Fibroblast of skin of right biceps (primary cell): Measurements from ENCODE around the gene NFE2.
"Not testable (repeated sequence)": the region's sequence is repeated elsewhere in the genome, so short reads cannot be mapped to it uniquely, and the experiment has no call there.

Experiments
- DNase-seq: peaks from one replicate; pipeline ENCODE4 v3.0.0-alpha.2; 2013

NFE2 gene

DNA sequence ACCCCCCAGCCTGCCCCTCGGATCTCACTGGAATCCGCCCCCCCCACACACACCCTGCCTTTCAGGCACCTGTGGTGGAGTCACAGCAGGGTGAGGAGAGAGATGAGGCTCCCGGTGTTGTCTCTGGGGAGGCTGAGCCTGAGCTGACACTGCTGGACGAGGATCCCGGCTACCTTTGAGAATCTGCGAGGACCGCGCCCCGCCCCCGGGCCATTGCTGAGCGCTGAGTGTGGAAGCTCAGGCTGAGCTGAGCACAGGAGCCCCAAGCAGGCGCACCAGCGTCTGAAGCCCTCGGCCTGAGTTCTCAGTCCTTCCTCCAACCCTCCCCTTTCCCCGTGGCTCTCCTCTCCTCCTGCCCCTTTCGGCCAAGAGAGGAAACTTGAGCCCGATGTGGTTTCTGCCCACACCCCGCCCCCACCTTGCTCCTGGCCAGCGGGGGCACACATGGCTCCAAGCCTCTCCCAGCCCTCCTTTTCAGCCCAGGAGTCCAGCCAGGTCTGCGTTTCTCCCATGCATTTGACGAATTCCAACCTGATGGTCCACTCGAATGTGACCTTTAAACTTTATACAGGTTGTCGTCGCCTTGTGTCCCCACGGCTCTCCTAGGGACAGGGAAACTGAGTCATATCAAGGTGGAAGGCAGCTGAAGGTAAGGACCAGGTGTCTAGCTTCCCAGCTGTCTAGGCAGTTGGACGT lies at the start of gene NFE2:
Gene NFE2 (minus strand): TSS at position 284 of the 696 bp plus-strand sequence. CDS start 5,767 bp downstream, outside the sequence.
- DNase-seq = peak; percentile 58

DNA sequence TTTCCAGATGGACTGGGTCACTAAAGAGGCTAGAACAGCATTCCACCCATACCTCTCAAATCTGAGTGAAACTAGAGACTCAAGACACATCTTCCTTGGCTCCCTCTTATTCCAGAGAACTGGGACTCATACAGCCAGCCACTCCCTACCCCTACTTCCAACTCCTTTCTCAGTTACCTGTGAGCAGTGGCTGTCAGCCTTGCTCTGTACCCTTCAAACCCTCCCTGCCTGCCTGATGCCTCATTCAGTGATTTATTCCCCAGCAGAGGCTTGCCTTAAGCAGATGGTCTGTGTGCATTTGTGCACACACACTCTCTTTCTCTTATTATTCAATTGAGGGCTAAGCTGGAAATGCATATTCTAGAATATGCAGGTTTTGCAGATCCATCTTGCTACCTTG lies 48.9 kb upstream of the NFE2 start:
- no peak for DNase-seq

DNA sequence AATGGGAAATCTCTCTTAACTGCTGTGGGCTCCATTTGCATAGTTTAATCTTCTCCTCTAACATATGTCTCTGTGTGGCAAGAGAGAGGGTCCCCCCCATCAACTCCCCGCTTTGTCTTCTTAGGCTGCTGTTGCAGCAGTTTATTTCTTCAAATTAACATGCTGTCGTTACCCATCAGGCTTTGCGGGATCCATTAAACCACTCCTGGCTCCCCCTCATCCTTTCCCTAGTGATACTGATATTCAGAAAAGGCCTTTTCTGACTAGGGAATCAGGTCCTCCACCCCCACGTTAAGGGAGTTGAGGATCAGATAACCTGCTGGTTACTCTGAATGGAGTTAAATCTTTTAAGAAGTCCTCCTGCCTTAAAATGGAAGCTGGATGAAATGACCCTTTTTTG lies 48.2 kb upstream of the NFE2 start:
- no peak for DNase-seq

DNA sequence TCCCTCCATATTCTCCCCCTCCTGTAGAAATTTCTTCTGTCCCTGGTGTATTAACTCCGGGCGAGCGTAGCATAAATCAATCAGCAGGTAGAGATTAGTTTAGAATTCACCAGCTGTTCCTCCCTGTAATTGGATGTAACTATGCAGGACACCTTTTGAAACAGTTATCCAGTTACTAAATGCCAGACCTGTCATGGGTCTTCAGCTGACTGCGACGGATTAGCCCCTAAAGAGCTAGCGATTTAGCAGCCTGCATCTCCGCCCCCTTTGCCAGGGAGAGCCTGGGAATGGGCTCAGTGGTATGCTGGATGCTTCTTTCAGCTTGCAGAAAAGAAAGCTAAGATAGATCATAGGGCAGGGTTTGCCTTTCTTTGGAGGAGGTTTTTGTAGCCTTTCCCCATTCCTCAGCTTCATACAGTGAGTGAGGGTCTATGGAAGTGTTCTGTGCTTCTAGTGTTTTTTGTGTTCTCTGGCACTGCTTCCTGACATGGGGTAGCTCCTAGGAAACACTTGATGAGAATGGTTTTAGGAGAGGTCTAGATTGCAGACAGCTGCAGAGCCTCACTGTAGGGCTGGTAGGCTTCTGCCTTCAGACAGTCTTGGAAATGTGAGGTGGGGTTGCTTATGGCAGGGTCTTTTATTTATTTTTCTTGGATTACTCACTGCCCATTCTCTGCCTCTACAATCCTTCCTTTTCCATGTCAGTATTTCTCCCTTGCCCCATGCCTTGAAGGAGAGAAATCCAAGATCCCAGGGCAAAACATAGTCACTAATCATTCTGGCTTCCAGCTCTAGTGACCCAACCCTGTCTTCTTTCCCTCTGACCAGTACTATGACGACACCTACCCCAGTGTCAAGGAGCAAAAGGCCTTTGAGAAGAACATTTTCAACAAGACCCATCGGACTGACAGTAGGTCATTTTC lies 40.8 kb upstream of the NFE2 start:
- no peak for DNase-seq

GRCh38 chr12:54340846-54341245 lies 40.0 kb upstream of the NFE2 start:
- no peak for DNase-seq

DNA sequence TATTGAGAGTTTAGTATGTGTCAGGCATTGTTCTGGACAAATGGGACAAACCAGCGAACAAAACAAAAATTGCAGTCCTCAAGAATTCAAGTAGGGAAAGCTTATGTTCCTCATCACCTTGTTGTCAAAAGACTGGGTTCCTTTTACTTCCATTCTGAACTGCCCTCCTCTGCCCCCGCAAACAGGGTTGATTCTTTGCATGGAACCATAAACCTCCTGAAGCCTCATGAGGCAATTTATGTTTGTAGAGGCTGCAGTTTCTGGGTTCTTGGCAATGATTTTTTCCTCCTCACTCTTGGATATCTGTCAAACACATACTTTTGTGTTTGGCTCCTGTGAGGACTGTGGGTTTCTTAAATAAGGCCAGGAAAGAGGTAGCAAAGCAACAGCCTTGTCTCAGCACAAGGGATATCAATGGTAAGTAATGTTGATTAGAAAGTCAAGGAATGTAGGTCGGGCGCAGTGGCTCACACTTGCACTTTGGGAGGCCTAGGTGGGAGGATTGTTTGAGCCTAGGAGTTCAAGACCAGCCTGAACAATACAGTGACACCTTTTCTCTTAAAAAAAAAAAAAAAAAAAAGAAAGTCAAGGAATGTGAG lies 38.0 kb upstream of the NFE2 start:
- DNase-seq = peak; percentile 41

DNA sequence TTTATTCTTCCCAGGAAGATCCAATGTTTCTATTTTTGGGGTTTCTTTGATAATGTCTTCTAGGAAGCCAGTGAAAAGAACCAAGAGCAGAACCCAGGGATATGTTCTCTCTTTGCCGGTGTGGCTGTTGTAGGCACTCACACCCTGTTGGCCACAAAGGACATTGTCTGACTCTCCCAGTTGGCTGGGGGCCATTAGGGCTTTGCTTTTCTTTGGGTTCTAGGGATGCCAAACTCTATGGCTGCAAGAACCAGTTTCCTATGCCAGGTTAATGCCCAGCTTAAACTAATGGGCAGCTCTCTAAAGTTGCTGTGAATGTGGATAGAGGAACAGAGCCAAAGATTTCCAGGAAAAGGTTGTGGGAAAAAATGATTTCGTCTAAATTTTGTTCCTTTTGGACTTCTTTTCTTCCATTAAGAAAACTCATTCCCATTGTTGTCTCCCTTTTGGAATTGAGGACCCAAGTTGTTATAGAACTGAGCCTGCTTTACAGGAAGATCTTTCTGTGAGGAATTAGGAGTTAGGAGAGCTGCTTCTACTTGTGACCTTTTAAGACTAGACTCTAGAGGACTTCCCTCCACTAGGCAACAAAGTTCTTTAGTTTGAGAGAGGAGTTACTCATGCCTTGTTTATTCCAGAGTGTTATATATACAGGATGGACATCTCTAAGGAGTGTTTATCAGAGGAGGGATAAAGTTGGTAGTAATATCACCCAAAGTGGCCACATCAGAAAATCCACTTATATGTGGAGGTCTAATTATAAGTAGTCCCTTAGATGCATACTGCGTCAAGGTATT lies 37.2 kb upstream of the NFE2 start:
- no peak for DNase-seq

GRCh38 chr12:54337280-54337842 lies 36.5 kb upstream of the NFE2 start:
- no peak for DNase-seq

DNA sequence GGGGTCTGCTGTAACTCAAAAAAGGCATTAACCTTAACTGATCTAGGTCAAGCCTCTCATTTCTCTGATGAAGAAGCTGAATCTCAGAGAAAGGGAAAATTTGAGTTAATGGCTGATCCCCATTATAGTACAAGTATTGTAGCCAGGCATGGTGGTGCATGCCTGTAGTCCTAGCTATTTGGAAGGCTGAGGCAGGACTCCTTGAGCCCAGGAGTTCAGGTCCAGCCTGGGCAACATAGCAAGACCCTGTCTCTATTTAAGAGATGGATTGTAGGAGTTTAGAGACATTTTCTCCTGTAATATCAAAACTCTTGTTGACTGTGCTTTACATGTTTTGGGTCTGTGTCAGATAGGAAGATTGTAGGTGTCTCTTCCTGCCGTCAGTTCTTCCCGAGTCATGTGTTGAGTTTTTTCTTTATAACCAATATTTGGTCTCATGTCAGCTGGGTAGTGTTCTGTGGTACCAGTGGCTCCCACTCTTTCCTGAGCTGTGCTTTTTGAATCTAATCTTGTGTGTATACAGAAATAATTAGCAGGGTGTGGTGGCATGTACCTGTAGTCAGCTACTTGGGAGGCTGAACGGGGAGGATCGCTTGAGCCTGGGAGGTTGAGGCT lies 32.7 kb upstream of the NFE2 start:
- no peak for DNase-seq

DNA sequence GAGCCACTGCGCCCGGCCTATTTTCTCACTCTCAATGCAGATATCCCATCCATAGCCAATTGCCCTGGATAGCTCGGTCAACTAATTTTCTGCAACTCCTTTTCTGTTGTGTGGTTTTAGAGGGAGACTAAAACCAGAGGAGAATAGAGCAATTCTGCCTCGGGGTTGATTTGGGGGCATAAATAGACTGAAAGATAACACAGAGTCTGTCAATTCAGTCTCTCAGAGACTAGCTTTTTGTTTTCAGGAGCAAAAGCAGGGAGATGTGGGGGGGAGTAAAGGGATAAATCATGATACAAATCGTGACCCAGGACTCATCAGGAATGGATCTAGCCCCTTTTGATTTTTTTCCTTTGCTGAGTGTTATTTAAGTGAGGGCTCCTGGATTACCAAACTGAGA lies 30.6 kb upstream of the NFE2 start:
- no peak for DNase-seq

GRCh38 chr12:54330442-54330841 lies 29.6 kb upstream of the NFE2 start:
- no peak for DNase-seq

DNA sequence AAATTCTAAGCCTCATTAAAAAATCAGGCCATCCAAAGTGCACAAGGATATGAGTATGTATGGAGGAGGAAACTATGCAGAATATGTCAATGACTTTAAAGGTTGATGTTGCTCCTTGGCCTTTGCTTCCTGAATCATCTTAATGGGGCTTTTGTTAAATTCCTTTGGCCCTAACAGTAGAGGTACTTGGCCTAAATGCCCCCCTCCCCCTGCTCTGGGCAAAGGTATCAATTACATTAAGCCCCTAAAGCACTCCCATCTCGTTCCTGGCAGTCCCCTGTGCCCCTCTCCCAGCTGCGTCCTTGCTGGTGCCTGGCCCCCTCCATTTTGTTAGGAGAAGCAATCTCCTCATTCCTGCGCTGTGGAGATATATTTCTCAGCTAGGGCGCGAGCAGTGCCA lies 28.9 kb upstream of the NFE2 start:
- DNase-seq = peak; percentile 43

DNA sequence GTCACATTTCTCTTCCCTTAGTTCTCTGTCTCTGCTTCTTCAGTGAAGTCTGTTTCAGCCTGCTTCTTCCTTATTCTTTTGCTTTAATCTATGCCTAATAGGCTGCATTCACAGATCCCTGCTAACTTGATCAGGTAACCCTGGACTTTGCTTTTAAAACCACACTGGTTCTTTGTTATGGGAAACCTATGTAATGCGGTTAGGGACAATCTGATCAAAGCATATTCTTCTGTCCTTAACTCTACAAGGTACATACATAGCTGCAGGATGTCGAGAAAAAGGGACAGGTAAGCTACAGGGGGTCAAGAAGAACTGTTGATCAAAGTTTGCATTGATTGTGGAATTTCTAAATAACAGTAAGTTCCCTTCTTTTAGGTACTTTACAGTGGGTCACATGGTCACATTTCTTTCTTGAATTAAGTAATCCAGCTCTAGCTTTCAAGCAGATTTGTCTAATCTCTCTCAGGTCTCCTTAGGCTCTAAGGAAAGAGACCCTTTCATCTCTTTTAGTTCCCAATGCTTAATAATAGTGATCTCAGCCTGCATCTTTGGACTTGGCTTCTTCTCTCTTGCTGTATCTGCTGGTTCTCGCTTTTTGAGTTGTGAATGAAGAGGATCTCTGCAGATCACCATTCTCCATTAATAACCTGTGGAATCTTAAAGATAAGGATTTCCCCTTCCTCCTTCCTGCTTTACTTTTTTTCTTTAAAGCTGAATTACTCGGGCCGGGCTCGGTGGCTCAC lies 28.0 kb upstream of the NFE2 start:
- no peak for DNase-seq

DNA sequence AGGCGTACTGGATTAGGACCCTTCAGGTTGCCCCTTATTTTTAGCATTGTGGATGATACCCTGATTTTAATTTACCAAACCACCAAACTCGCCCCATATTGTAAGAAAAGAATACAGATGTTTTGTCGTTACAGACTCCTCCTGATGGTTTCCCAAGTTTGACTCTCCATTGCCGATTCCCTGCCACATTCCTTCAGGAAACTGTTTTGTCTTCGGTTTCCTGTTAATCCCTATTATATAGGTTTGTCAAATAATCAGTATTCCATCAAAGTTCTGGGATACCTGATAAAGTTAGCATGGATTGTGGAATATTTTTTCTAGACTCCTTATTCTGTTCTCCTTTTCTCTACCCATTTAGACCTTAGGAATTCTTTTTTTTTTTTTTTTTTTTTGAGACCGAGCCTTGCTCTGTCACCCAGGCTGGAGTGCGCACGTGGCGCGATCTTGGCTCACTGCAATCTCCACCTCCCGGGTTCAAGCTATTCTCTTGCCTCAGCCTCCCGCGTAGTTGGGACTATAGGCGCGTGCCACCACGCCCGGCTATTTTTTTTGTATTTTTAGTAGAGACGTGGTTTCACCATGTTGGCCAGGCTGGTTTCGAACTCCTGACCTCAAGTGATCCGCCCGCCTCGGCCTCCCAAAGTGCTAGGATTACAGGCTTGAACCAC lies 24.8 kb upstream of the NFE2 start:
- peak; percentile 34 for DNase-seq

- peak; percentile 100 for DNase-seq
Observed at GRCh38 chr12:54324617-54325441, 24.0 kb upstream of the NFE2 start, which contains the start of gene COPZ1. Gene COPZ1 (plus strand): TSS chr12:54325131. CDS start chr12:54325164, 33 bp downstream.

GRCh38 chr12:54321363-54321762 lies 20.5 kb upstream of the NFE2 start:
- DNase-seq = no peak

DNA sequence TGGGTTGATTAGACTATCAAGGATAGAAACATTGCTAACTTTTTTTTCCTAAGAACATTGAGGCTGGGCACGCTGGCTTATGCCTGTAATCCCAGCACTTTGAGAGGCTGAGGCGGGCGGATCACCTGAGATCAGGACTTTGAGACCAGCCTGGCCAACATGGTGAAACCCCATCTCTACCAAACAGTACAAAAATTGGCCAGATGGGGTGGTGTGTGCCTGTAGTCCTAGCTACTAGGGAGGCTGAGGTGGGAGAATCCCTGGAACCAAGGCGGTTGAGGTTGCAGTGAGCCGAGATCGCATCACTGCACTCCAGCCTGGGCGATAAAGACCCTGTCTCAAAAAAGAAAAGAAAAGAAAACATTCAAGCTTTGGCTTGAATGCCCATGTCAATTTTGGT lies 11.5 kb upstream of the NFE2 start:
- not testable (repeated sequence) for DNase-seq

- DNase-seq = no peak
Observed at GRCh38 chr12:54311051-54311450, 10.2 kb upstream of the NFE2 start.

DNA sequence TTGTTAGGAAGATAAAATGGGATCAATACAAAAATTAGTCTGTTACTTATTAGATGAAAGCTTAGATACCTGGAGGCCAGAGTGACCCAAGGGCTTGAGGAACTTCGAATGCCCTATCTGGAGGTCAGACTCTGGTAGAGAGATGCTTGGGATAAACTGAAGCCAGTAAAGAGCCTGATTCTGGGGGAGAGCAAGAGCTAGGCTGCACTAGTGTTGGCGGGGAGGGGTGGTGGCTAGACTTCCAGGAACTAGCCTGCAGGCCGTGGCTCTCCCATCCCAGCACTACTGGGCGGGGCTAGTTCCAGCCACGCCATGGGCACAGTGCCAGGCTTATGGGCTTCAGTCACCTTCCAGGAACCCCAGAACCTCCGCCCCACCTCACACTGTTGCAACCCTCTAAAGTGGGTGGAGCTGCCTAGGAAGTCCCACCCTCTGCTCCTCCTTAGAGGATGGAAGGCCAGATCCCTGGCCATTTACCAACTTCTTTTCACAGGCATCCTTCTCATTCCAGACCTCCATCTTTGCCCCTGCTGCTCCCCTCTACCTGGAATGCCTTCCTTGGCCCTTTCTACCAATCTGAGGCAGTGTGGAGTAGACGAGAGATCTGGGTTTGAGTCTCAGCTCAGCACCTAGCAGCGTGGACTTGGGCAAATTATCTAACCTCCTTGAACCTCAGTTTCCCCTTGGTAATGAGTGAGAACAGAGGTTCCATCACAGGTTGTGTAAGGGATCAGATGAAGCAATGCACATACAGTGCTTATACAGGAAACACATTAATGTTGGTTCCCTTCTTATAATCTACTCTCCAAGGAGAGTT lies 6.3 kb upstream of the NFE2 start:
- no peak for DNase-seq
